Endothelial cell of umbilical vein (primary cell): ENCODE results near the gene GAN.

Source experiments
- CTCF ChIP-seq, 2 donors: IDR thresholded peaks; 1 replicate in 1 of 2; 2 replicates in 1 of 2; pipeline ENCODE4 v1.5.1; 2011; ENCODE audit warnings: low read length in 2 of 2, mild to moderate bottlenecking in 2 of 2, moderate library complexity in 2 of 2, control low read depth in 1 of 2, inconsistent platforms in 1 of 2, low read depth in 1 of 2; ENCODE audit not compliant: insufficient read depth in 1 of 2; ENCODE audit errors: extremely low read depth in 1 of 2
- EZH2 ChIP-seq: IDR thresholded peaks from 2 replicates; pipeline ENCODE4 v1.6.1; 2012; ENCODE audit warnings: borderline replicate concordance, low read depth, mild to moderate bottlenecking, moderate library complexity, low read length, inconsistent platforms; ENCODE audit not compliant: severe bottlenecking
- FOS ChIP-seq: IDR thresholded peaks from 2 replicates; pipeline ENCODE4 v1.6.1; 2011; ENCODE audit warnings: mild to moderate bottlenecking, low read length, moderate library complexity, borderline replicate concordance; ENCODE audit not compliant: insufficient read depth
- GATA2 ChIP-seq: IDR thresholded peaks from 2 replicates; pipeline ENCODE4 v1.7.0; 2011; ENCODE audit warnings: low read depth, mild to moderate bottlenecking, moderate library complexity, mixed read lengths, low read length; ENCODE audit not compliant: insufficient read length, insufficient read depth
- JUN ChIP-seq: IDR thresholded peaks from 2 replicates; pipeline ENCODE4 v1.6.1; 2011; ENCODE audit warnings: borderline replicate concordance, low read depth; ENCODE audit not compliant: insufficient read length, insufficient read depth
- MAX ChIP-seq: IDR thresholded peaks from 2 replicates; pipeline ENCODE4 v1.6.1; 2011; ENCODE audit not compliant: insufficient read depth, insufficient read length
- MYC ChIP-seq: IDR thresholded peaks from one replicate; pipeline ENCODE4 v1.6.1; 2011; ENCODE audit warnings: mild to moderate bottlenecking, low read depth, low read length
- POLR2A ChIP-seq: IDR thresholded peaks from 2 replicates; pipeline ENCODE4 v1.6.1; 2012; ENCODE audit warnings: low read depth, mild to moderate bottlenecking, control low read depth, low read length
- POLR2AphosphoS5 ChIP-seq: IDR thresholded peaks from 2 replicates; pipeline ENCODE4 v1.6.1; 2012; ENCODE audit warnings: low read depth, mild to moderate bottlenecking, control low read depth, low read length, moderate library complexity; ENCODE audit not compliant: insufficient read depth

GRCh38 chr16:81327011-81327410, 12.2 kb downstream of the GAN start:
- TF ChIP-seq CTCF (IDR thresholded peaks at IDR 0.05; ENCODE audit: extremely low read depth in 1 of 2, insufficient read depth in 1 of 2, low read depth in 1 of 2, low read length in 2 of 2) (no peak), POLR2AphosphoS5 (no peak), EZH2 (no peak), POLR2A (no peak), MAX (no peak), MYC (no peak), JUN (no peak), FOS (no peak), GATA2 (no peak)
